ENCODE results near the gene NKX6-1. TPM values are rescaled to one million over a fixed set of nuclear protein-coding genes. Genes with fewer than 3 reads are reported as not detected.

Gene NKX6-1
- total RNA-seq, 4 donors from 2014 or later: 0.10 TPM; not detected in 3

GRCh38 chr4:84484236-84484635 is 14.9 kb downstream of the NKX6-1 start:
- no peak overlapping the region for H3K4me3 ChIP-seq (ENCODE audit: low read depth, poor library complexity, severe bottlenecking)
- TF ChIP-seq CTCF (IDR thresholded peaks at IDR 0.05): no peak
- TF ChIP-seq POLR2A (IDR thresholded peaks at IDR 0.05): no peak
- WGBS, 2 donors: 29 to 30% methylated on average over 4 of the region's 4 CpGs
- no peak for DNase-seq (ENCODE audit: low spot score in 2 of 2)
- intact Hi-C loops (cut with DNase I; ENCODE audit: low total_unique reads): no loop called here

GRCh38 chr4:84483688-84484087 is 15.4 kb downstream of the NKX6-1 start:
- intact Hi-C loops (cut with DNase I; ENCODE audit: low total_unique reads): no loop called here
- DNase-seq (ENCODE audit: low spot score in 2 of 2): no peak
- TF ChIP-seq CTCF (IDR thresholded peaks at IDR 0.05) (no peak), POLR2A (IDR thresholded peaks at IDR 0.05) (no peak)
- WGBS, 2 donors: 8 to 9% methylated on average over 15 to 17 of the region's 20 CpGs
- H3K4me3 ChIP-seq (ENCODE audit: low read depth, poor library complexity, severe bottlenecking): no peak overlapping the region

- WGBS, 2 donors: 7 to 10% methylated on average over 45 to 68 of the region's 69 CpGs
Observed at GRCh38 chr4:84482564-84483563, 16.2 kb downstream of the NKX6-1 start.

DNA sequence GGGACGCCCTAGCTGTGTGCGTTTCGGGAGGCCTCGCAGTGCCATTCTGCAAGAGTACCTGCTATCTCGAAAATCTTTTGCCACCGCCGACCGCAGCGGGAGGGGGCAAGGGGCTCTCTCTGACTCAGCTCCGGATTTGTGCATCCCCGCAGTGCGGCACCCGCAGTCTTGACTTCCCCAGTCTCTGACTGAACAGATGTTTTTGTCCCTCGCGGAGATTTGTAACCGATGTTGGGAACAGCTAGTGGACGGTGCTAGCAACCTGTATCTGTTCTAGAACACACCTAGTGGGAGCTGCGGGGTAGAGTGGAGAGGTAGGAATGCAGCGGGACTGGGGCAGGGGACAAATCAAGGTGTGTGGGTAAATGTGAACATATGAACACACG is 17.2 kb downstream of the NKX6-1 start:
- intact Hi-C loops (cut with DNase I; ENCODE audit: low total_unique reads): no loop called here
- 3 to 5% methylated on average over 19 to 20 of the region's 20 CpGs for WGBS, 2 donors
- no peak overlapping the region for H3K4me3 ChIP-seq (ENCODE audit: low read depth, poor library complexity, severe bottlenecking)
- no peak for DNase-seq (ENCODE audit: low spot score in 2 of 2)
- TF ChIP-seq POLR2A (IDR thresholded peaks at IDR 0.05): no peak
- TF ChIP-seq CTCF (IDR thresholded peaks at IDR 0.05): no peak

More at GRCh38 chr4:84482564-84483563, 16.2 kb downstream of the NKX6-1 start:
- DNase-seq (ENCODE audit: low spot score in 2 of 2): no peak
- intact Hi-C loops (cut with DNase I; ENCODE audit: low total_unique reads): no loop called here
- no peak for TF ChIP-seq POLR2A (IDR thresholded peaks at IDR 0.05)
- no peak for TF ChIP-seq CTCF (IDR thresholded peaks at IDR 0.05)
- no peak overlapping the region for H3K4me3 ChIP-seq (ENCODE audit: low read depth, poor library complexity, severe bottlenecking)

GRCh38 chr4:84481077-84481859 is 17.8 kb downstream of the NKX6-1 start:
- H3K4me3 ChIP-seq (ENCODE audit: low read depth, poor library complexity, severe bottlenecking): no peak overlapping the region
- TF ChIP-seq CTCF (IDR thresholded peaks at IDR 0.05) (no peak), POLR2A (IDR thresholded peaks at IDR 0.05) (no peak)
- intact Hi-C loops (cut with DNase I; ENCODE audit: low total_unique reads): no loop called here
- WGBS, 2 donors: 10 to 12% methylated on average over 44 to 45 of the region's 45 CpGs
- no peak for DNase-seq (ENCODE audit: low spot score in 2 of 2)

All from lower leg skin (tissue), 4 donors.